GM12878 (cell line): ENCODE data around the gene PAK2. TPM values are rescaled to one million over a fixed set of nuclear protein-coding genes. Genes with fewer than 3 reads are reported as not detected.

Source experiments
- ATAC-seq: fragments of 200-7000 bp; cut with Tn5 transposase; 3 replicates; pipeline ENCODE4 v1.9.1; 2020; ENCODE audit warnings: mild to moderate bottlenecking, moderate library complexity
- BruUV-seq: library from RNA; stranded (reverse); fragments of 400-500 nt; replicated peaks from 2 replicates; lab custom pipeline; 2021; lab: Mats Ljungman, UMichigan
- CTCF ChIA-PET: fragments of 300-600 bp; sonication (Branson Sonifier 250); formaldehyde crosslinking; extraction: SDS; loops from one replicate; lab custom pipeline; 2021; ENCODE audit warnings: inconsistent platforms; lab: Yijun Ruan, JAX
- POLR2A ChIA-PET: fragments of 350-600 bp; formaldehyde crosslinking; extraction: SDS; loops from one replicate; lab custom pipeline; 2021; ENCODE audit warnings: inconsistent platforms; lab: Charles Lee
- RAD21 ChIA-PET: fragments of 300-600 bp; sonication (Branson Sonifier 250); formaldehyde crosslinking; loops from one replicate; lab custom pipeline; 2023; ENCODE audit warnings: antibody characterized with exemption; ENCODE audit not compliant: unreplicated experiment; lab: Charles Lee
- SMC1A ChIA-PET: fragments of 300-600 bp; sonication (Branson Sonifier 250); formaldehyde crosslinking; loops from one replicate; lab custom pipeline; 2023; ENCODE audit not compliant: unreplicated experiment, uncharacterized antibody; lab: Charles Lee
- DNase-seq: peaks from one replicate; pipeline ENCODE4 v3.0.0-alpha.2; 2011; ENCODE audit warnings: low read depth, low spot score
- FAIRE-seq: peaks from 3 replicates; lab custom pipeline; 2011; peaks lifted over from hg19 to GRCh38; lab: Jason Lieb, UNC
- H2AFZ ChIP-seq: 2 replicates; pipeline ENCODE4 v1.6.0; 2011; ENCODE audit warnings: low read depth, low read length, control low read depth; ENCODE audit not compliant: control insufficient read depth
- H3K27ac ChIP-seq: 2 replicates; pipeline ENCODE4 v1.5.1; 2011; ENCODE audit warnings: control low read depth; ENCODE audit not compliant: control insufficient read depth, insufficient read depth
- H3K27me3 ChIP-seq, 2 experiments: replicated peaks in 1 of 2; 2 replicates each; pipeline versions ENCODE4 v1.6.0 to v1.6.1; 2011; ENCODE audit warnings: low read length in 1 of 2; ENCODE audit not compliant: control insufficient read depth in 2 of 2, insufficient read depth in 2 of 2
- H3K36me3 ChIP-seq, 2 experiments: 2 replicates each; pipeline ENCODE4 v1.5.1; 2011; ENCODE audit warnings: low read length in 1 of 2; ENCODE audit not compliant: control insufficient read depth in 2 of 2, insufficient read depth in 2 of 2
- H3K4me1 ChIP-seq: 2 replicates; pipeline ENCODE4 v1.6.1; 2011; ENCODE audit warnings: mild to moderate bottlenecking, low read length, moderate library complexity, mixed read lengths; ENCODE audit not compliant: control insufficient read depth, insufficient read depth
- H3K4me2 ChIP-seq: 2 replicates; pipeline ENCODE4 v1.6.0; 2011; ENCODE audit warnings: control low read depth; ENCODE audit not compliant: control insufficient read depth, insufficient read depth
- H3K4me3 ChIP-seq: fragments of 200-600 bp; sonication (generic); 2 replicates; pipeline ENCODE4 v1.5.1; 2016
- H3K79me2 ChIP-seq: 2 replicates; pipeline ENCODE4 v1.6.0; 2011; ENCODE audit warnings: low read length; ENCODE audit not compliant: control insufficient read depth, insufficient read depth
- H3K9ac ChIP-seq: 2 replicates; pipeline ENCODE4 v1.8.0; 2011; ENCODE audit warnings: low read length, control low read depth, mixed read lengths; ENCODE audit not compliant: control insufficient read depth, insufficient read depth
- H3K9me3 ChIP-seq: replicated peaks from 3 replicates; pipeline ENCODE4 v1.5.1; 2011; ENCODE audit warnings: mild to moderate bottlenecking, low read length; ENCODE audit not compliant: control insufficient read depth, insufficient read depth
- H4K20me1 ChIP-seq: 2 replicates; pipeline ENCODE4 v1.6.0; 2011; ENCODE audit not compliant: control insufficient read depth, insufficient read depth
- ATF7 ChIP-seq: fragments of 450-650 bp; IDR thresholded peaks from 2 replicates; pipeline ENCODE4 v1.6.1; 2016; ENCODE audit warnings: low read depth, mild to moderate bottlenecking
- BRCA1 ChIP-seq: IDR thresholded peaks from 2 replicates; pipeline ENCODE4 v1.6.1; 2011; ENCODE audit warnings: low read depth, low read length, improper control_type of control experiment
- HCFC1 ChIP-seq: fragments of 150-350 bp; IDR thresholded peaks from 2 replicates; pipeline ENCODE4 v1.6.1; 2014; ENCODE audit warnings: low read length
- JUNB ChIP-seq: IDR thresholded peaks from 2 replicates; pipeline ENCODE4 v1.6.1; 2016; ENCODE audit warnings: antibody characterized with exemption, mild to moderate bottlenecking
- POLR2AphosphoS5 ChIP-seq: IDR thresholded peaks from 2 replicates; pipeline ENCODE4 v1.6.1; 2011; ENCODE audit warnings: mild to moderate bottlenecking, low read length, inconsistent platforms
- RAD21 ChIP-seq: IDR thresholded peaks from 2 replicates; pipeline ENCODE4 v1.6.1; 2011; ENCODE audit warnings: mild to moderate bottlenecking, low read depth, low read length, moderate library complexity; ENCODE audit not compliant: insufficient read depth
- RAD51 ChIP-seq: fragments of 450-650 bp; IDR thresholded peaks from 2 replicates; pipeline ENCODE4 v1.6.1; 2016; ENCODE audit warnings: moderate library complexity, mild to moderate bottlenecking, inconsistent platforms
- RELA ChIP-seq: fragments of 450-650 bp; IDR thresholded peaks from 2 replicates; pipeline ENCODE4 v1.8.0; 2014; ENCODE audit warnings: borderline replicate concordance; ENCODE audit not compliant: partially characterized antibody
- RUNX3 ChIP-seq: IDR thresholded peaks from 2 replicates; pipeline ENCODE4 v1.6.1; 2012; ENCODE audit warnings: low read length, inconsistent platforms
- SIX5 ChIP-seq: IDR thresholded peaks from 2 replicates; pipeline ENCODE4 v1.6.1; 2011; ENCODE audit warnings: mild to moderate bottlenecking, low read depth, low read length, moderate library complexity; ENCODE audit not compliant: severe bottlenecking
- SMAD1 ChIP-seq: fragments of 450-650 bp; IDR thresholded peaks from 2 replicates; pipeline ENCODE4 v1.6.1; 2018; ENCODE audit warnings: mild to moderate bottlenecking, low read depth; ENCODE audit not compliant: partially characterized antibody
- SPI1 ChIP-seq: IDR thresholded peaks from 2 replicates; pipeline ENCODE4 v1.6.1; 2011; ENCODE audit warnings: low read depth, mild to moderate bottlenecking, low read length, moderate library complexity, borderline replicate concordance; ENCODE audit not compliant: insufficient read depth
- SUPT20H ChIP-seq: IDR thresholded peaks from 2 replicates; pipeline ENCODE4 v1.6.1; 2011; ENCODE audit warnings: low read depth, mild to moderate bottlenecking, low read length, moderate library complexity, borderline replicate concordance; ENCODE audit not compliant: control insufficient read depth
- TCF7 ChIP-seq: IDR thresholded peaks from 2 replicates; pipeline ENCODE4 v1.6.1; 2014; ENCODE audit warnings: antibody characterized with exemption, borderline replicate concordance
- WGBS: methylation state at CpG from one replicate; pipeline ENCODE4 v1.1.6; 2016; ENCODE audit warnings: low lambda C conversion rate; ENCODE audit not compliant: insufficient replicate concordance, insufficient coverage; ENCODE audit errors: missing lambda C conversion rate; 5-methylcytosine and 5-hydroxymethylcytosine counted together
- in situ Hi-C: fragments of 300-500 bp; cut with MboI; formaldehyde crosslinking; loops from 9 replicates; pipeline ENCODE4 v1.14.3; 2018; ENCODE audit warnings: mixed read lengths
- intact Hi-C: fragments of 100-400 bp; cut with micrococcal nuclease; formaldehyde crosslinking; loops from one replicate; pipeline ENCODE4 v1.14.2; 2022; ENCODE audit not compliant: unreplicated experiment
- polyA plus RNA-seq, 11 experiments: library from polyadenylated mRNA; depleted of rRNA in 4 of 11; unstranded in 6 of 11; stranded (reverse) in 5 of 11; fragments of >200 nt; fragmentation: Nextera tagmentation in 4 of 11; fragmentation: Illumina TruSeq in 1 of 11; extraction: Ambion mirVana in 4 of 11; extraction: Trizol in 1 of 11; gene quantifications; 1 replicate in 1 of 11; 2 replicates in 10 of 11; pipeline versions ENCODE4 v1.2.1 to v1.2.3, GENCODE V29; 2011 to 2016; ENCODE audit warnings: inconsistent platforms in 2 of 11, missing spikeins in 2 of 11, low read depth in 1 of 11
- total RNA-seq, 4 experiments: library from RNA; depleted of rRNA in 3 of 4; stranded (reverse); fragments of >200 nt in 3 of 4; fragmentation: Illumina TruSeq in 1 of 4; extraction: Trizol in 1 of 4; gene quantifications; 2 replicates each; pipeline versions ENCODE4 v1.2.1 to v1.2.3, GENCODE V29; 2013 to 2021

The PAK2 gene
- total and polyA plus RNA-seq, 10 of the 15 experiments (the other 5 are each of a cell fraction or from before 2014, with no cell fraction given), result 9.0 to 59.1 (median 27.0) TPM

DNA sequence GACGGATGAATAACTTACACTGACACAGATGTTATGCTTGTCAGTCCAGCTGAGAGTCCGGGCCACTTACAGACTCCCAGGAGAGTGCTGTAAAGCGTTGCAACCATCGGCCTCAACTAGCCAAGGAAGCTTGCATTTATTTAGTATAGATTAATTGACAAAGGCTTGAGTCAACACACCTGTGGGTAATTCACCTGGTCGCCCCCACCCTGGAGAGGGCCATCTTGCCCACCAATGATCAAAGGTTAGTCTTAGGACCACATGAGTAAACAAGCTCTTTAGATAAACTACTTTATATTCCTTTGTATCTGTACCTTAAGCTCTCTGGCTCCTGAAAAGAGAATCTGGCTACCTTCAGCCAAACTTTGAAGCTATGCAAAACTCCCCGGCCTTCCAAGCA, 51.0 kb downstream of the PAK2 start (continued):
- no peak for TF ChIP-seq SUPT20H
- no peak for TF ChIP-seq RELA
- TF ChIP-seq SPI1, result no peak
- no peak for TF ChIP-seq BRCA1
- no peak for TF ChIP-seq SMAD1
- TF ChIP-seq ATF7, result no peak
- no peak for TF ChIP-seq TCF7
- TF ChIP-seq JUNB, result no peak
- TF ChIP-seq, all 136 proteins: peak for 0

GRCh38 chr3:196792771-196793170, 53.1 kb downstream of the PAK2 start:
- Histone ChIP-seq H3K9ac (no peak overlapping the region), H3K27ac (no peak overlapping the region), H3K4me2 (no peak overlapping the region), H3K79me2 (peaks cover 8% of the 10 kb centered on the region), H2AFZ (no peak overlapping the region), H3K4me3 (no peak overlapping the region), H3K4me1 (no peaks in the 10 kb centered on the region), H3K36me3 (peaks cover 9 to 16% of the 10 kb centered on the region in 2 experiments; a peak in 3 of 4 replicates), H3K9me3 (peaks cover 15% of the 10 kb centered on the region), H4K20me1 (no peaks in the 10 kb centered on the region), H3K27me3 (no peaks in the 10 kb centered on the region)
- no peak for FAIRE-seq
- intact Hi-C loops, result no loop called here
- SMC1A ChIA-PET, result no interaction called here
- CTCF ChIA-PET, result interaction anchor here (0.7 kb wide), 1 partner anchor 132 kb away, joined by 3 read pairs; no protein-coding TSS in a partner anchor
- TF ChIP-seq SIX5 (no peak), HCFC1 (no peak), POLR2AphosphoS5 (no peak), ATF7 (no peak), RAD51 (no peak), RAD21 (no peak), RUNX3 (no peak)
- POLR2A ChIA-PET, result no interaction called here
- DNase-seq, result no peak
- in situ Hi-C loops, result no loop called here
- ATAC-seq, result no peak
- RAD21 ChIA-PET, result no interaction called here
- 93% methylated on average over 5 of the region's 5 CpGs for WGBS
- no TSS peak for BruUV-seq
